OCI-LY3 (cell line): ENCODE results near the gene CHRM4.

Experiments
- H2AFZ ChIP-seq: fragments of 200-600, 300-600 bp; shearing (Covaris generic); 2 replicates; pipeline ENCODE4 v1.6.0; 2014; ENCODE audit warnings: antibody characterized with exemption, low read depth, low read length
- H3K27ac ChIP-seq: fragments of 200-600, 300-600 bp; sonication (generic); 2 replicates; pipeline ENCODE4 v1.5.1; 2014; ENCODE audit warnings: mild to moderate bottlenecking, low read length, moderate library complexity, mixed read lengths
- H3K27me3 ChIP-seq: fragments of 200-600, 300-600 bp; sonication (generic); 2 replicates; pipeline ENCODE4 v1.6.1; 2014; ENCODE audit warnings: low read depth, low read length, mixed read lengths
- H3K36me3 ChIP-seq: fragments of 200-600, 300-600 bp; sonication (generic); replicated peaks from 2 replicates; pipeline ENCODE3; 2014; ENCODE audit warnings: low read depth, low read length, mixed read lengths
- H3K4me1 ChIP-seq: fragments of 300-600, 200-600 bp; sonication (generic); 2 replicates; pipeline ENCODE4 v1.6.1; 2014; ENCODE audit warnings: low read length, mixed read lengths
- H3K4me2 ChIP-seq: fragments of 200-600, 300-600 bp; sonication (generic); 2 replicates; pipeline ENCODE4 v1.6.1; 2014; ENCODE audit warnings: low read length, mixed read lengths
- H3K4me3 ChIP-seq: fragments of 300-600, 200-600 bp; sonication (generic); 2 replicates; pipeline ENCODE4 v1.5.1; 2014; ENCODE audit warnings: antibody characterized with exemption, mild to moderate bottlenecking, low read length, moderate library complexity
- H3K79me2 ChIP-seq: fragments of 300-600, 200-600 bp; shearing (Covaris generic); 2 replicates; pipeline ENCODE4 v1.6.1; 2014; ENCODE audit warnings: mild to moderate bottlenecking, low read length, mixed read lengths
- H3K9ac ChIP-seq: fragments of 300-600, 200-600 bp; shearing (Covaris generic); 2 replicates; pipeline ENCODE4 v1.6.0; 2014; ENCODE audit warnings: mild to moderate bottlenecking, low read length, moderate library complexity
- H3K9me3 ChIP-seq: fragments of 200-600, 300-600 bp; shearing (Covaris generic); 2 replicates; pipeline ENCODE4 v1.6.1; 2014; ENCODE audit warnings: low read length, mixed read lengths; ENCODE audit not compliant: insufficient read depth
- H4K20me1 ChIP-seq: fragments of 200-600, 300-600 bp; sonication (generic); 2 replicates; pipeline ENCODE4 v1.6.1; 2016; ENCODE audit warnings: low read length, mixed read lengths; ENCODE audit not compliant: insufficient read depth
- EZH2phosphoT487 ChIP-seq: fragments of 200-600 bp; shearing (Covaris generic); IDR thresholded peaks from 2 replicates; pipeline ENCODE4 v1.6.1; 2018; ENCODE audit warnings: antibody characterized with exemption, mixed run types, low read depth
- TF ChIP-seq, protein P1 (sequence below): fragments of 200-600, 300-600 bp; sonication (generic); IDR thresholded peaks from 2 replicates; pipeline ENCODE4 v1.5.1; 2014; ENCODE audit warnings: antibody characterized with exemption, low read length, low read depth

Gene CHRM4

DNA sequence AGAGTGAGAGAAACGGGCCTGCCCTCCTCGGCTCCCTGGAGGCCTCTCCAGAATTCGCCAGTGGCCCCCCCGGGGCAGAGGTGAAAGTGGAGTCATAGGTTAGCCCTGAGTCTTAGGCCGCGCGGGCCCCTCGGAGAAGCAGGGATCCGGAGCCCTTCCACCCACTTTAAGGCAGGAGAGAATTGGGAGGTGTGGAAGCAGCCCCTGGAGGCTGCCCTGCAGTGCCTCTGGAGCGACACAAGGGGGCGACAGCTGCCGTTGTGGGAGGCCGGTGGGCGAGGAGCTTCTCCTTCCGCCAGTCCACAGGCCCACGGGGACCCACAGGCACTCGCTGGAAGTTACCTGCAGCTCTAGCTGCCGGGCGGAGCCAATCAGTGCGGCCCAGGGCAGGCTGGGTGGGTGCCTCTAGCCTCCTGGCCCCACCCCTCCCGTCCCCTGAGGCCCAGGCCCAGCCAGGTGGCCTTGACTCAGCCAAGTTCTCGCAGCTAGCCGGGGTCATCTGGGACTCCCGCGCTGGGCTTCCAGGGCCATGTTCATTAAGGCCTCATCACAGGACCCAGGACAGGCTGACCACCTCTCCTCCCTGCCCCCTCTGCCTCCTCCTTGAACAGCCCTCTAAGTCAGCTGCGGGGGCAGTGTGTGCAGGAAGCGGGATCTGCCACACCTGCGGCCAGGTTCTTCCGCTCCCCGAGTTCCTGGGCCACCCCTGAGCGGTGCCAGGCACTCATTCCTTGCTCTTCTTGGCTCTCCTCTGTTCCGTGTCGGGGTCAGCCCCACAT is 39.3 kb downstream of the CHRM4 start:
- Histone ChIP-seq H4K20me1 (peaks cover 16% of the 10 kb centered on the region), H3K4me3 (peak overlapping the region; percentile 14), H3K79me2 (peaks cover 82% of the 10 kb centered on the region), H3K9me3 (no peaks in the 10 kb centered on the region), H2AFZ (no peak overlapping the region), H3K9ac (no peak overlapping the region), H3K4me2 (peak overlapping the region; percentile 15; the same call in 1 of the 2 replicates), H3K27ac (no peak overlapping the region), H3K4me1 (peaks cover 12% of the 10 kb centered on the region), H3K27me3 (no peaks in the 10 kb centered on the region), H3K36me3 (peaks cover 6% of the 10 kb centered on the region)
- TF ChIP-seq, protein P1, sequence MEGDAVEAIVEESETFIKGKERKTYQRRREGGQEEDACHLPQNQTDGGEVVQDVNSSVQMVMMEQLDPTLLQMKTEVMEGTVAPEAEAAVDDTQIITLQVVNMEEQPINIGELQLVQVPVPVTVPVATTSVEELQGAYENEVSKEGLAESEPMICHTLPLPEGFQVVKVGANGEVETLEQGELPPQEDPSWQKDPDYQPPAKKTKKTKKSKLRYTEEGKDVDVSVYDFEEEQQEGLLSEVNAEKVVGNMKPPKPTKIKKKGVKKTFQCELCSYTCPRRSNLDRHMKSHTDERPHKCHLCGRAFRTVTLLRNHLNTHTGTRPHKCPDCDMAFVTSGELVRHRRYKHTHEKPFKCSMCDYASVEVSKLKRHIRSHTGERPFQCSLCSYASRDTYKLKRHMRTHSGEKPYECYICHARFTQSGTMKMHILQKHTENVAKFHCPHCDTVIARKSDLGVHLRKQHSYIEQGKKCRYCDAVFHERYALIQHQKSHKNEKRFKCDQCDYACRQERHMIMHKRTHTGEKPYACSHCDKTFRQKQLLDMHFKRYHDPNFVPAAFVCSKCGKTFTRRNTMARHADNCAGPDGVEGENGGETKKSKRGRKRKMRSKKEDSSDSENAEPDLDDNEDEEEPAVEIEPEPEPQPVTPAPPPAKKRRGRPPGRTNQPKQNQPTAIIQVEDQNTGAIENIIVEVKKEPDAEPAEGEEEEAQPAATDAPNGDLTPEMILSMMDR, result peak; percentile 77
- no peak for TF ChIP-seq EZH2phosphoT487

DNA sequence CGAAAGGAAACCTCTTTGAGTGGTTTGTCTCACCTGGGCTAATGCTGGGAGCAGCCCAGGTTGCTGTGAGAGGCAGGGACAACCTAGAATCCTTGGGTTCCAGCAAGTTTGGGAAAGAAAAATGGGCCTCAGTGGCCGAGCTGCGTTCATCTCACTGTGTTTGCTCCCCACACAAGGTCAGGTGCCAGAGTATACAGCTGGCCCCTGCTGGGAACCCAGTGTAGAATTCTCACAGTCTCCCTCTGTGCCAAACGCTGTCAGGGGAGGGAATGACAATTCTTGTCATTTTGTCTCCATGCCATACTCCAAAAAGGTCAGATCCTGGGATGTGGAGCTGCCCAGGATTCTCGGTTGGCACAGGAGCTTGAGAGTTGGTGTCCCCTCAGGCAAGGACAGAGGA is 40.0 kb downstream of the CHRM4 start:
- H3K4me2 ChIP-seq, result peak overlapping the region; percentile 15; the same call in 1 of the 2 replicates
- no peak overlapping the region; the same call in 1 of the 2 replicates for H3K4me3 ChIP-seq
- peaks cover under 1% of the 10 kb centered on the region; the same call in 1 of the 2 replicates for H3K27me3 ChIP-seq
- peaks cover 6% of the 10 kb centered on the region for H3K36me3 ChIP-seq
- peaks cover 16% of the 10 kb centered on the region for H3K4me1 ChIP-seq
- H3K79me2 ChIP-seq, result peaks cover 76% of the 10 kb centered on the region
- peaks cover 13% of the 10 kb centered on the region for H4K20me1 ChIP-seq
- H3K9ac ChIP-seq, result no peak overlapping the region
- no peak overlapping the region for H3K27ac ChIP-seq
- H3K9me3 ChIP-seq, result no peaks in the 10 kb centered on the region
- TF ChIP-seq, protein P1, result no peak
- TF ChIP-seq EZH2phosphoT487, result no peak
- H2AFZ ChIP-seq, result no peak overlapping the region

DNA sequence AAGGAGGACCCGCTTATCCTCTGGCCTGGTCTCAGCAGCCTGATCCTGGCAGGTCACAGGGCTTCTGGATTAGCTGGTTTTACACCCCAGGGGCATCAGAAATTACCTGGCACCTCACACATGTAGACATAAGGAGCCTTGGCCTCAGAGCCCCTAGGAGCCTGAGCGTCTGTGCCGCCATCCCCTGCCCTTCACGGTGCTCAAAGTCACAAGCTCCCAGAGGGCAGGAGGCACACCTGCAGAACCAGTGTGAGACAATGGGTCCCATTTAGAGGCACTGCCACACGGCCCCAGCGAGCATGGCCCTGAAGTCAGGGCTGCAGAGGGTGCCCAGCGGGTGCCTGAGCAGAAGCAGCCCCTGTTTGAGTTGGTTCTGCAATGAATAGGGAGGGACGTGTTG is 40.4 kb downstream of the CHRM4 start:
- Histone ChIP-seq H2AFZ (no peak overlapping the region), H3K27ac (no peak overlapping the region), H3K4me3 (no peak overlapping the region), H3K36me3 (peaks cover 3% of the 10 kb centered on the region), H3K4me1 (peaks cover 20% of the 10 kb centered on the region), H3K27me3 (peaks cover 4% of the 10 kb centered on the region; the same call in 1 of the 2 replicates), H3K9ac (no peak overlapping the region), H4K20me1 (peaks cover 9% of the 10 kb centered on the region; the same call in 1 of the 2 replicates), H3K79me2 (peaks cover 72% of the 10 kb centered on the region), H3K4me2 (no peak overlapping the region), H3K9me3 (no peaks in the 10 kb centered on the region)
- TF ChIP-seq EZH2phosphoT487, result no peak
- TF ChIP-seq, protein P1, result no peak

DNA sequence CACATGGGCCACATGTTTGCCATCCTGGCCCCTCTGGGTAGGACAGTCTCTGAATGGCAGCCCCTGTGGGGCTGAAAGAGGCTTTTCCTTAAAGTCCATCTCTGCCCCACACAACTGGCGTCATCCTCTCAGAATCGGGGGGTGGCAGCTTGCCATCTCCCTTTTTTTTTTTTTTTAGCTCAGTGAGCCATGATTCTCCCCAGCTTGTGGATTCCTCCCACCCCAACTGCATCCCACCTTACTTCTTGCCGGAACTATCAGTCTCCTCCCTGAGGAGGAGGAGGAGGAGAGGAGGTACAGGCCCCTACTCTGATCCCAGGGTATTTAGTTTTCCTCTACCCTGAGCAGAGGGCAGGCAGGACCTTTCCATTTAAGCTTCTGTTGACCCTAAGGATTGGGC is 40.9 kb downstream of the CHRM4 start:
- no peak for TF ChIP-seq EZH2phosphoT487
- TF ChIP-seq, protein P1, result no peak
- H3K79me2 ChIP-seq, result peaks cover 69% of the 10 kb centered on the region
- no peak overlapping the region for H3K4me3 ChIP-seq
- H3K4me1 ChIP-seq, result peaks cover 25% of the 10 kb centered on the region
- no peak overlapping the region for H2AFZ ChIP-seq
- H3K27me3 ChIP-seq, result peaks cover 4% of the 10 kb centered on the region; the same call in 1 of the 2 replicates
- H4K20me1 ChIP-seq, result peaks cover 9% of the 10 kb centered on the region; the same call in 1 of the 2 replicates
- H3K4me2 ChIP-seq, result no peak overlapping the region
- no peak overlapping the region for H3K27ac ChIP-seq
- no peaks in the 10 kb centered on the region for H3K9me3 ChIP-seq
- no peak overlapping the region for H3K9ac ChIP-seq
- peaks cover 3% of the 10 kb centered on the region for H3K36me3 ChIP-seq
